Endothelial cell of umbilical vein (primary cell): Measurements from ENCODE around the gene FAM3D.

ENCODE experiments used
- EZH2 ChIP-seq: IDR thresholded peaks from 2 replicates; pipeline ENCODE4 v1.6.1; 2012; ENCODE audit warnings: borderline replicate concordance, low read depth, mild to moderate bottlenecking, moderate library complexity, low read length, inconsistent platforms; ENCODE audit not compliant: severe bottlenecking
- GATA2 ChIP-seq: IDR thresholded peaks from 2 replicates; pipeline ENCODE4 v1.7.0; 2011; ENCODE audit warnings: low read depth, mild to moderate bottlenecking, moderate library complexity, mixed read lengths, low read length; ENCODE audit not compliant: insufficient read length, insufficient read depth
- TF ChIP-seq, protein P1 (sequence below), 2 donors: IDR thresholded peaks; 1 replicate in 1 of 2; 2 replicates in 1 of 2; pipeline ENCODE4 v1.5.1; 2011; ENCODE audit warnings: low read length in 2 of 2, mild to moderate bottlenecking in 2 of 2, moderate library complexity in 2 of 2, control low read depth in 1 of 2, inconsistent platforms in 1 of 2, low read depth in 1 of 2; ENCODE audit not compliant: insufficient read depth in 1 of 2; ENCODE audit errors: extremely low read depth in 1 of 2

DNA sequence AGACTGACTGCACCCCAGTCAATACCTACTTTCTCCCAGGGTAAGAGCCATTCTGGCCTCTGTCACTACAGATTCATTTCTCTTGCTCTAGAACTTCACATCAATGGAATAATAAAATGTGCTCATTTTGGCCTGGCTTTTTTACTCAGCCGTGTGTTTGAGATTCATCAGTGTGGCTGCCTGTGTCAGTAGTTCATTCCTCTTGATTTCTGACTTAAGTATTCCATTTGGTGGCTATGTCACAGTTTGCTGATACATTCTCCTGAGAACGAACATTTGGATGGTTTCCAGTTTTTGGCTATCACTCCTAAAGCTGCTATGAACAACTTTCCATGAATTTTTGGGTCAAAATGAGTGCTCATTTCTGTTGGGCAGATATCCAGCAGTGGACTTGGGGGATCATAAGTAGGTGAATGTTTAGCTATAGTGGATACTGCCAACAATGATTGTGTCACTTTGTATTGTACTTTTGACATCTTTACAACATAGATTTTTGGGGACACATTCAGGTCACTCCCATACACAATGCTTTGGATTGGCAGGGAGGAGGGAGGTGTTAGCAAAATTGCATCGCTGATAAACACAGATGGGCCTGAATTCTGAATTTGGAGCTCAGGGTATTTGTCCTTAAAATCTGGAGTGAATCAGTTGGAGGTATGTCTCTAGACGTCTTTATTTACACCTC, 69.6 kb downstream of the FAM3D start:
- TF ChIP-seq, protein P1, sequence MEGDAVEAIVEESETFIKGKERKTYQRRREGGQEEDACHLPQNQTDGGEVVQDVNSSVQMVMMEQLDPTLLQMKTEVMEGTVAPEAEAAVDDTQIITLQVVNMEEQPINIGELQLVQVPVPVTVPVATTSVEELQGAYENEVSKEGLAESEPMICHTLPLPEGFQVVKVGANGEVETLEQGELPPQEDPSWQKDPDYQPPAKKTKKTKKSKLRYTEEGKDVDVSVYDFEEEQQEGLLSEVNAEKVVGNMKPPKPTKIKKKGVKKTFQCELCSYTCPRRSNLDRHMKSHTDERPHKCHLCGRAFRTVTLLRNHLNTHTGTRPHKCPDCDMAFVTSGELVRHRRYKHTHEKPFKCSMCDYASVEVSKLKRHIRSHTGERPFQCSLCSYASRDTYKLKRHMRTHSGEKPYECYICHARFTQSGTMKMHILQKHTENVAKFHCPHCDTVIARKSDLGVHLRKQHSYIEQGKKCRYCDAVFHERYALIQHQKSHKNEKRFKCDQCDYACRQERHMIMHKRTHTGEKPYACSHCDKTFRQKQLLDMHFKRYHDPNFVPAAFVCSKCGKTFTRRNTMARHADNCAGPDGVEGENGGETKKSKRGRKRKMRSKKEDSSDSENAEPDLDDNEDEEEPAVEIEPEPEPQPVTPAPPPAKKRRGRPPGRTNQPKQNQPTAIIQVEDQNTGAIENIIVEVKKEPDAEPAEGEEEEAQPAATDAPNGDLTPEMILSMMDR (IDR thresholded peaks at IDR 0.05; ENCODE audit: extremely low read depth in 1 of 2, insufficient read depth in 1 of 2, low read depth in 1 of 2, low read length in 2 of 2), result no peak
- no peak for TF ChIP-seq GATA2
- TF ChIP-seq EZH2, result no peak
